ENCODE data around the gene IER2. TPM values are rescaled to one million over a fixed set of nuclear protein-coding genes. Genes with fewer than 3 reads are reported as not detected.
A peak's percentile ranks its signal among the peaks of the same experiment; 100 is the strongest.

Gene IER2
- total and polyA plus RNA-seq, 2 of the 4 experiments (the other 2 are of a cell fraction) = 7.7 to 102 TPM

- Histone ChIP-seq H4K20me1 (ENCODE audit: insufficient read depth, low read length) (peaks cover 8% of the 10 kb centered on the region), H4K5ac (ENCODE audit: low read depth, low read length) (no peak overlapping the region), H3K23ac (ENCODE audit: low read depth, low read length) (no peak overlapping the region; the same call in 1 of the 2 replicates), H2BK120ac (ENCODE audit: low read depth, low read length) (no peak overlapping the region), H3K9me3 (ENCODE audit: control insufficient read depth, insufficient read depth, low read length) (no peaks in the 10 kb centered on the region), H3K4me1 (ENCODE audit: control insufficient read depth, insufficient read depth, low read length) (peaks cover 6% of the 10 kb centered on the region; the same call in 1 of the 2 replicates), H2AK5ac (ENCODE audit: low read depth, low read length) (no peak overlapping the region; the same call in 1 of the 2 replicates), H3K9ac (ENCODE audit: low read depth, low read length) (no peak overlapping the region), H2BK20ac (ENCODE audit: low read depth, low read length) (no peak overlapping the region), H3K27me3 (ENCODE audit: control insufficient read depth, insufficient read depth, low read length) (no peaks in the 10 kb centered on the region), H3K4ac (ENCODE audit: low read depth, low read length) (no peak overlapping the region), H3K9me1 (ENCODE audit: insufficient read depth, low read length) (peaks cover 14% of the 10 kb centered on the region), H3K14ac (replicated peaks; ENCODE audit: low read depth, low read length) (no peak overlapping the region), H3K36me3 (ENCODE audit: control insufficient read depth, insufficient read depth, low read length) (peaks cover 15% of the 10 kb centered on the region), H2AK9ac (replicated peaks; ENCODE audit: low read depth, low read length, poor library complexity) (peak overlapping the region; percentile 28), H4K91ac (ENCODE audit: insufficient read depth, low read depth, low read length) (no peak overlapping the region), H3K27ac (ENCODE audit: insufficient read depth, low read length) (no peak overlapping the region), H2AFZ (replicated peaks; ENCODE audit: low read length, poor library complexity) (no peak overlapping the region), H3K56ac (ENCODE audit: extremely low read depth, insufficient read depth, low read length) (no peak overlapping the region), H4K8ac (ENCODE audit: low read depth in 2 of 2, low read length in 2 of 2) (no peak overlapping the region), H3K79me1 (ENCODE audit: low read depth in 1 of 2, low read length in 2 of 2) (peaks cover 2 to 55% of the 10 kb centered on the region in 2 experiments; a peak in 2 of 4 replicates), H3K4me3 (ENCODE audit: insufficient read depth, low read depth, low read length) (no peak overlapping the region), H3K4me2 (ENCODE audit: low read depth, low read length) (no peak overlapping the region), H2BK15ac (ENCODE audit: low read depth, low read length) (no peak overlapping the region), H3K18ac (ENCODE audit: low read depth, low read length) (no peak overlapping the region), H2BK5ac (ENCODE audit: low read depth, low read length, poor library complexity, severe bottlenecking) (no peak overlapping the region)
- in situ Hi-C loops (cut with MboI; ENCODE audit: low sequenced_read_pairs) = no loop called here
- POLR2A ChIA-PET (ENCODE audit: unreplicated experiment) = no interaction called here
- no TSS peak for BruUV-seq (replicated peaks)
- CTCF ChIA-PET = interaction anchor here (1.6 kb wide), 1 partner anchor 52 kb away, joined by 6 read pairs; no protein-coding TSS in a partner anchor
- intact Hi-C loops (cut with micrococcal nuclease) = no loop called here
- WGBS, 2 experiments (ENCODE audit: extremely low coverage in 2 of 2, insufficient read length in 1 of 2) = 72% methylated on average over 3 of the region's 16 CpGs; no CpG with 5 or more reads in 1 of the 2 experiments
- dilution Hi-C loops (cut with HindIII; ENCODE audit: low sequenced_read_pairs, unreplicated experiment) = no loop called here
- TF ChIP-seq MAZ (IDR thresholded peaks at IDR 0.05; ENCODE audit: borderline replicate concordance, low read depth, low read length) = no peak
- TF ChIP-seq RAD21 (IDR thresholded peaks at IDR 0.05; ENCODE audit: low read length) = no peak
- TF ChIP-seq USF2 (IDR thresholded peaks at IDR 0.05; ENCODE audit: low read depth, low read length) = no peak
- TF ChIP-seq POLR2A (IDR thresholded peaks at IDR 0.05; ENCODE audit: low read depth, low read length) = no peak
- TF ChIP-seq MAFK (IDR thresholded peaks at IDR 0.05; ENCODE audit: low read depth, low read length) = no peak
- TF ChIP-seq FOS (IDR thresholded peaks at IDR 0.05; ENCODE audit: low read depth, low read length) = no peak
- TF ChIP-seq RFX5 (IDR thresholded peaks at IDR 0.05; ENCODE audit: low read depth, low read length) = no peak
- TF ChIP-seq ELK1 (IDR thresholded peaks at IDR 0.05; ENCODE audit: borderline replicate concordance, low read depth, low read length) = no peak
- TF ChIP-seq RCOR1 (IDR thresholded peaks at IDR 0.05; ENCODE audit: insufficient replicate concordance, low read length) = no peak
- TF ChIP-seq SMC3 (IDR thresholded peaks at IDR 0.05; ENCODE audit: low read depth, low read length) = no peak
- TF ChIP-seq CTCF (conservative IDR thresholded peaks at IDR 0.05; ENCODE audit: low read depth, low read length) = no peak
- no peak for TF ChIP-seq MXI1 (IDR thresholded peaks at IDR 0.05; ENCODE audit: borderline replicate concordance, low read depth, low read length)
- ATAC-seq (ENCODE audit: low read depth) (no peak), DNase-seq (no peak)
These were observed 3.2 kb upstream of the IER2 start for GRCh38 chr19:13146763-13147563.

All from IMR-90 (cell line).